ENCODE measurements around the gene NCK2.

Gene NCK2

DNA sequence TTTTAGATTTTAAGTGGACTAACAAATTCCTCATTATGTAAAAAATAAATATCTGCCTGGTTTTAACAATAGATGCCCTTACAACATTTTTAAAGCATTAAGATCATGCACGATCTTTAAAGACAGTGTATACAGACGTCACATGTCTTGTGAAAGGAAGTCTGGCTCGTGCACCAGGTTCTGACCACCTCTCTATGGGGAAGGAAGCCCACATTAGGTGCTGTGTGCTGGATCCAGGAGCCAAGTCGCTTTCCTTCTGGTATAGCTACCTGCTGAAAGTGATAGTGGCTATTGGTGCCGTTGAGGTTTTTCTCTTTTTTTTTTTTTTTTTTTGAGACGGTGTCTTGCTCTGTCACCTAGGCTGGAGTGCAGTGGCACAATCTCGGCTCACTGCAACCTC, 116.5 kb downstream of the NCK2 start:
- no peak for DNase-seq (ENCODE audit: low read depth, low spot score)
- Histone ChIP-seq H3K9me3 (ENCODE audit: insufficient read depth, low read length) (no peaks in the 10 kb centered on the region), H3K4me3 (ENCODE audit: insufficient read length, low read depth) (no peak overlapping the region), H3K9ac (ENCODE audit: insufficient read length, low read depth) (no peak overlapping the region), H3K36me3 (ENCODE audit: insufficient read depth, insufficient read length, low read length) (peaks cover 7% of the 10 kb centered on the region), H3K4me1 (ENCODE audit: insufficient read depth, insufficient read length) (no peaks in the 10 kb centered on the region), H3K27me3 (ENCODE audit: insufficient read depth, insufficient read length) (no peaks in the 10 kb centered on the region)
- no peak for TF ChIP-seq ZNF274 (IDR thresholded peaks at IDR 0.05; ENCODE audit: low read depth, low read length)
- TF ChIP-seq YY1 (IDR thresholded peaks at IDR 0.05; ENCODE audit: insufficient read depth, insufficient read length) = no peak
- no peak for TF ChIP-seq SUZ12 (IDR thresholded peaks at IDR 0.05; ENCODE audit: extremely low read depth, insufficient read depth, insufficient read length)

DNA sequence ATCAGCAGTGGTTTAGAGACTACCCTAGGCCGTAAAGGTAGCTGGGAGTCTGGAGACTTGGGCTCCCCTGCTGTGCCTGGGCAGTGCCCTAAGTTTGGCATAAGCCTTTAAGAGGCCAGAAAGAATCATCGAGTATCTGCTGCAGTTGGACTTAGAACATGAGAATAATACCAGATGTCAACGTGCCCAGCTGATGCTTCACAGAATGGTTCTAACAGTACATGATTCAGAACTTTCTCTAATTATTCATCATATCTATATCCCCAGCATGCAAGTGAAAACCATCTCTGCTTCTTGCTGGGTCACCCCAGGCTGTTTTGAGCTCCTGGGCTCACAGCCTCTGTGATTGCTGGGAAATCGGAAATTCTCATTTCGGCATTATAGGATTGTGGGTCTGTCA, 118.1 kb downstream of the NCK2 start:
- H3K36me3 ChIP-seq (ENCODE audit: insufficient read depth, insufficient read length, low read length) = peaks cover 7% of the 10 kb centered on the region
- H3K4me3 ChIP-seq (ENCODE audit: insufficient read length, low read depth) = no peak overlapping the region
- TF ChIP-seq SUZ12 (IDR thresholded peaks at IDR 0.05; ENCODE audit: extremely low read depth, insufficient read depth, insufficient read length) = no peak
- TF ChIP-seq YY1 (IDR thresholded peaks at IDR 0.05; ENCODE audit: insufficient read depth, insufficient read length) = no peak
- TF ChIP-seq ZNF274 (IDR thresholded peaks at IDR 0.05; ENCODE audit: low read depth, low read length) = no peak
- DNase-seq (ENCODE audit: low read depth, low spot score) = no peak
- no peaks in the 10 kb centered on the region for H3K27me3 ChIP-seq (ENCODE audit: insufficient read depth, insufficient read length)
- H3K4me1 ChIP-seq (ENCODE audit: insufficient read depth, insufficient read length) = no peaks in the 10 kb centered on the region
- H3K9me3 ChIP-seq (ENCODE audit: insufficient read depth, low read length) = no peaks in the 10 kb centered on the region
- H3K9ac ChIP-seq (ENCODE audit: insufficient read length, low read depth) = no peak overlapping the region

DNA sequence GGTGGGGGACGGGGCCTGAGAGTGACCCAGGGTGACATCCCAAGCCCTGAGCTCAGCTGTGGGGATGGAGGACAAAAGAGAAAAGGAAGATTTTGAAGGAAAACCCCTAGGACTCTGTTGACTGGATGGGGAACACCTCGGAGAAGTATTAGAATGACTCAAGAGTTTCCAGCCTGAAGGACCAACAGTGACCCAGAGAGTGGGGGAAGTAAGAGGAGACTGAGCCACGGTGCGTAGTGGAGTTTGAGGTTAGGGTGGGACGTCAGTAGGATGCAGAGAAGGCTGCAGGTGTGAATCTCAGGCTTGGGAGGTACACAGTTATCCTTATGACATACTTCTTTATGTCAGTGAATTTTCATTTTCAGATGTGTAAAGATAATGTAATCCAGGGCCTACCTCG, 119.5 kb downstream of the NCK2 start:
- Histone ChIP-seq H3K9ac (ENCODE audit: insufficient read length, low read depth) (no peak overlapping the region), H3K4me1 (ENCODE audit: insufficient read depth, insufficient read length) (no peaks in the 10 kb centered on the region), H3K36me3 (ENCODE audit: insufficient read depth, insufficient read length, low read length) (peaks cover 10% of the 10 kb centered on the region), H3K9me3 (ENCODE audit: insufficient read depth, low read length) (no peaks in the 10 kb centered on the region), H3K27me3 (ENCODE audit: insufficient read depth, insufficient read length) (no peaks in the 10 kb centered on the region), H3K4me3 (ENCODE audit: insufficient read length, low read depth) (no peak overlapping the region)
- DNase-seq (ENCODE audit: low read depth, low spot score) = no peak
- TF ChIP-seq SUZ12 (IDR thresholded peaks at IDR 0.05; ENCODE audit: extremely low read depth, insufficient read depth, insufficient read length) = no peak
- TF ChIP-seq YY1 (IDR thresholded peaks at IDR 0.05; ENCODE audit: insufficient read depth, insufficient read length) = no peak
- TF ChIP-seq ZNF274 (IDR thresholded peaks at IDR 0.05; ENCODE audit: low read depth, low read length) = no peak

DNA sequence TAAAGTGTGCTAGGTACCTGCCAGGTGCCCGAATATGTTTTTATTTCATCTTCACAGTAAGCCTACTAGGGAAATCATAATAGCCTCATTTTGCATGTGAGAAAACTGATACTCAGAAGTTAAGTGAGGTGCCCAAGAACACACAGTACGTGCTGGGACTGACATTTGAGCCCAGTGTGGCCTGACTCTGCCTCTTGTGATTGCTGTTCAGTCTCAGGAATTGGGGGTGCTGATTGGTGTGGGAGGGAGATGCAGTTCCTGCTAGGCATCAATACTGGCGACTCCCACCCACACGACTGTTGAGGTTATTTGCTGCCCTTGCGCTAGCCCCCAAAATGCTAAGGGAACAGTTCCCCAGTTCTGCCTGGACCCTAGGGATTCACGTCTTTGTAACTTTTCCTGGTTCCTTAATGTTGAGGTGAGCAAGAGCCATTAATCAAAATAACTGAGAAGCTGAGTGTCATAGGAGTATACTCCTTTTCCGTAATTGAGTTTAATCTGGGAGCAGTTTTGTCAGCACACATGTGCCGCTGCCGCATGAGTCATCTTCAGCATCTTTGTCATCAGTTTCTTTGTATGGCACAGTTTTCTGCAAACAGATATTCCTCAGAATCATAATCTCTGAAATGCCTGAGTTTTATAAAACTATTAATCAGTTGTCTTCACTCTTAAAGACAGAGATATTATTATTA, 120.7 kb downstream of the NCK2 start:
- no peak overlapping the region for H3K9ac ChIP-seq (ENCODE audit: insufficient read length, low read depth)
- H3K9me3 ChIP-seq (ENCODE audit: insufficient read depth, low read length) = no peaks in the 10 kb centered on the region
- no peak for DNase-seq (ENCODE audit: low read depth, low spot score)
- no peak for TF ChIP-seq SUZ12 (IDR thresholded peaks at IDR 0.05; ENCODE audit: extremely low read depth, insufficient read depth, insufficient read length)
- no peak for TF ChIP-seq ZNF274 (IDR thresholded peaks at IDR 0.05; ENCODE audit: low read depth, low read length)
- TF ChIP-seq YY1 (IDR thresholded peaks at IDR 0.05; ENCODE audit: insufficient read depth, insufficient read length) = no peak
- H3K36me3 ChIP-seq (ENCODE audit: insufficient read depth, insufficient read length, low read length) = peaks cover 10% of the 10 kb centered on the region
- no peaks in the 10 kb centered on the region for H3K27me3 ChIP-seq (ENCODE audit: insufficient read depth, insufficient read length)
- H3K4me3 ChIP-seq (ENCODE audit: insufficient read length, low read depth) = no peak overlapping the region
- H3K4me1 ChIP-seq (ENCODE audit: insufficient read depth, insufficient read length) = no peaks in the 10 kb centered on the region

DNA sequence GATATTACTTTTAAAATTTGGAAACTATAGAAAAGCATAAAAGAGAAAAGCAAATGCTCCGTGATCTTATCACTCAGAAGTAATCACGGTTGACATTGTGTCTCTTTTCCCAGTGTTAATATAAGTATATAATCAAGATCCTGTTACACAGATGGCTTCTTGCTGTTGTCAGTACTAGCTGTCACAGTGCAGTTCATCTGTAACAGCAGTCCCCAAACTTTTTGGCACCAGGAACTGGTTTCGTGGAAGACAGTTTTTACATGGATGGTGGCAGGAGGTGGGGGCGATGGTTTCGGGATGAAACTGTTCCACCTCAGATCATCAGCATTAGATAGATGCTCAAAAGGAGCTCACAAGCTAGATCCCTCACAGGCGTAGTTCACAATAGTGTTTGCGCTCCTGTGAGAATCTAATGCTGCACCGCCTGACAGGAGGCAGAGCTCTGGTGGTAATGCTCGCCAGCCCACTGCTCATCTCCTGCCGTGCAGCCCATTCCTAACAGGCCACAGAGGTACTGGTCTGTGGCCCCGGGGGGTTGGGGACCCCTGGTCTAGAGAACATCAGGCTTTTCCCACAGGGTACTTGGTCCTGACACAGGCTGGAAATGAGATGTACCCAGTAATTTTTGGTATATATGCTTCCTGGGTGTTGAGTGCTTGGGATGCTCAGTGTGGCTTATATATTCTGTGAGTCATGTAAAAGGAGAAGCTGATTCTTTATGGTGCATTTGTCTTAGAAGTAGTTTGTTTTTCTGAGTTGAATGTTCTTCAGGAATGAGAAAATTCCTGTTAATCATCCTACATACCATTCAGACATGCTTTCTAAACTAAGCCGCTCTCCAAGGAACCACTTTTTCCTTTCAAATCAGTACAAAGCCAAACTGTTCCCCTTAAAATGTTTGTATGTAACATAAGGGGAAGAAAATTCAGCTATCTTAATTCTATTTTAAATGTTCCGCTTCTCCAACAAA, 121.8 kb downstream of the NCK2 start:
- no peaks in the 10 kb centered on the region for H3K27me3 ChIP-seq (ENCODE audit: insufficient read depth, insufficient read length)
- no peak for DNase-seq (ENCODE audit: low read depth, low spot score)

DNA sequence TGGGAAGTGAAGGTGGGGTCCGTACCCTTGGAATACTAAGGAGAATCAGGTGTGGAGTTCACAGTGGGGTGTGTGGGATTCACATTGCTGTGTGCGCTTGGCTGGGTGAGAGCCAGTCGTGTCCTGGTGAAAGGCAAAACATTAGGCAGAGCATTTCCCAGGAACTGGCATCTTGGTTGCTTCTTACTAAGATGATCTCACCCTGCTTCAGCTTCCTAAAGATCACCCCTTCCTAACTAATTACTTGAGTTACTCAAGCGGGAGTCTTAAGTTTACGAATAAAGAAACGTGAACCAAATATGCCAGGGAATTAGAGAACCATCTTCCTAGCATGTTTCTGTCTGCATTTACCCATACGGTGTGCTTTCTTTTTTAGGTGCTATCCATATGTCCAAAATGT, 122.9 kb downstream of the NCK2 start:
- DNase-seq (ENCODE audit: low read depth, low spot score) = no peak

More for the DNA sequence above, 121.8 kb downstream of the NCK2 start:
- TF ChIP-seq YY1 (IDR thresholded peaks at IDR 0.05; ENCODE audit: insufficient read depth, insufficient read length) (no peak), ZNF274 (IDR thresholded peaks at IDR 0.05; ENCODE audit: low read depth, low read length) (no peak), SUZ12 (IDR thresholded peaks at IDR 0.05; ENCODE audit: extremely low read depth, insufficient read depth, insufficient read length) (no peak)
- H3K9ac ChIP-seq (ENCODE audit: insufficient read length, low read depth) = no peak overlapping the region
- no peak overlapping the region for H3K4me3 ChIP-seq (ENCODE audit: insufficient read length, low read depth)
- no peaks in the 10 kb centered on the region for H3K4me1 ChIP-seq (ENCODE audit: insufficient read depth, insufficient read length)
- no peaks in the 10 kb centered on the region for H3K9me3 ChIP-seq (ENCODE audit: insufficient read depth, low read length)
- peaks cover 8% of the 10 kb centered on the region for H3K36me3 ChIP-seq (ENCODE audit: insufficient read depth, insufficient read length, low read length)

DNA sequence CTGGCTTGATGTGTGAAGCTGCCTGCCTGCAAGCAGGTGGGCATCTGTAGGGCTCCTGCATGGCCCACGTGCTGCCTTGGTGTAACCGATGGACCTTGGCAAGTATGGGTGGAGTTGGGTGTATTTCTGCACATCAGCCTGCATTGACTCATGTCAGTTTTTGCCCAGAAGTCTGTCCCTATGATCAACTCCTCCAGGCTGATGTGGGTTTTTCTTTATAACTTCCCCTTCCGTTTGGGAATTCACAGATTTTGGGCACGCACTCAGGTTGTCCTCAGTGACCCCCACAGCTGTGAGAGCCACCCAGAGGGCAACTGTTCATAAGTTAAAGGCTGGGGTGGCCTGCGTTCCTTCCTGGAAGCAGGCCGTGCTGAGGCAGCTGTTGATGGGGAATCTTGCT, 123.3 kb downstream of the NCK2 start:
- TF ChIP-seq ZNF274 (IDR thresholded peaks at IDR 0.05; ENCODE audit: low read depth, low read length) = no peak
- TF ChIP-seq YY1 (IDR thresholded peaks at IDR 0.05; ENCODE audit: insufficient read depth, insufficient read length) = no peak
- TF ChIP-seq SUZ12 (IDR thresholded peaks at IDR 0.05; ENCODE audit: extremely low read depth, insufficient read depth, insufficient read length) = no peak
- peaks cover 3% of the 10 kb centered on the region for H3K4me1 ChIP-seq (ENCODE audit: insufficient read depth, insufficient read length)
- DNase-seq (ENCODE audit: low read depth, low spot score) = no peak

More for the DNA sequence above, 122.9 kb downstream of the NCK2 start:
- no peak overlapping the region for H3K4me3 ChIP-seq (ENCODE audit: insufficient read length, low read depth)
- H3K9ac ChIP-seq (ENCODE audit: insufficient read length, low read depth) = no peak overlapping the region
- H3K36me3 ChIP-seq (ENCODE audit: insufficient read depth, insufficient read length, low read length) = peaks cover 8% of the 10 kb centered on the region
- TF ChIP-seq ZNF274 (IDR thresholded peaks at IDR 0.05; ENCODE audit: low read depth, low read length) (no peak), YY1 (IDR thresholded peaks at IDR 0.05; ENCODE audit: insufficient read depth, insufficient read length) (no peak), SUZ12 (IDR thresholded peaks at IDR 0.05; ENCODE audit: extremely low read depth, insufficient read depth, insufficient read length) (no peak)
- H3K9me3 ChIP-seq (ENCODE audit: insufficient read depth, low read length) = no peaks in the 10 kb centered on the region
- no peaks in the 10 kb centered on the region for H3K27me3 ChIP-seq (ENCODE audit: insufficient read depth, insufficient read length)
- peaks cover 3% of the 10 kb centered on the region for H3K4me1 ChIP-seq (ENCODE audit: insufficient read depth, insufficient read length)

More for the DNA sequence above, 123.3 kb downstream of the NCK2 start:
- H3K9me3 ChIP-seq (ENCODE audit: insufficient read depth, low read length) = no peaks in the 10 kb centered on the region
- H3K27me3 ChIP-seq (ENCODE audit: insufficient read depth, insufficient read length) = no peaks in the 10 kb centered on the region
- no peak overlapping the region for H3K9ac ChIP-seq (ENCODE audit: insufficient read length, low read depth)
- peaks cover 8% of the 10 kb centered on the region for H3K36me3 ChIP-seq (ENCODE audit: insufficient read depth, insufficient read length, low read length)
- H3K4me3 ChIP-seq (ENCODE audit: insufficient read length, low read depth) = no peak overlapping the region
